IPS-20b (cell line): Measurements from ENCODE around the gene MTOR.

Experiments
- H3K27ac ChIP-seq: one replicate; pipeline ENCODE4 v1.5.1; 2013; ENCODE audit warnings: low read length
- H3K27me3 ChIP-seq: 2 replicates; pipeline ENCODE4 v1.6.1; 2013; ENCODE audit warnings: mild to moderate bottlenecking, low read length, inconsistent platforms; ENCODE audit not compliant: insufficient read depth
- H3K36me3 ChIP-seq: 2 replicates; pipeline ENCODE4 v1.6.1; 2013; ENCODE audit warnings: low read depth, mild to moderate bottlenecking, inconsistent platforms, low read length, moderate library complexity; ENCODE audit not compliant: insufficient read depth
- H3K4me1 ChIP-seq: 2 replicates; pipeline ENCODE4 v1.6.1; 2013; ENCODE audit warnings: mild to moderate bottlenecking, control low read depth, inconsistent platforms, low read length, moderate library complexity; ENCODE audit not compliant: insufficient read depth
- H3K4me3 ChIP-seq: 2 replicates; pipeline ENCODE4 v1.5.1; 2013; ENCODE audit warnings: mild to moderate bottlenecking, low read length, inconsistent platforms
- H3K9ac ChIP-seq: 2 replicates; pipeline ENCODE4 v1.6.1; 2013; ENCODE audit warnings: low read depth, mild to moderate bottlenecking, inconsistent platforms, low read length, moderate library complexity
- H3K9me3 ChIP-seq: 2 replicates; pipeline ENCODE4 v1.6.1; 2013; ENCODE audit warnings: mild to moderate bottlenecking, low read depth, low read length, inconsistent platforms; ENCODE audit not compliant: insufficient read depth

MTOR gene

GRCh38 chr1:11211461-11211860 lies 50.9 kb downstream of the MTOR start:
- Histone ChIP-seq H3K4me3 (no peak overlapping the region), H3K36me3 (peaks cover 98% of the 10 kb centered on the region), H3K9ac (no peak overlapping the region), H3K4me1 (no peaks in the 10 kb centered on the region), H3K27ac (no peak overlapping the region), H3K9me3 (no peaks in the 10 kb centered on the region), H3K27me3 (no peaks in the 10 kb centered on the region)

GRCh38 chr1:11207898-11208611 lies 54.3 kb downstream of the MTOR start:
- H3K9ac ChIP-seq, result no peak overlapping the region
- H3K27ac ChIP-seq, result no peak overlapping the region
- H3K4me3 ChIP-seq, result no peak overlapping the region
- no peaks in the 10 kb centered on the region for H3K9me3 ChIP-seq
- no peaks in the 10 kb centered on the region for H3K4me1 ChIP-seq
- no peaks in the 10 kb centered on the region for H3K27me3 ChIP-seq
- H3K36me3 ChIP-seq, result peaks cover 98% of the 10 kb centered on the region

GRCh38 chr1:11204396-11205190 lies 57.8 kb downstream of the MTOR start:
- no peak overlapping the region for H3K4me3 ChIP-seq
- no peaks in the 10 kb centered on the region for H3K27me3 ChIP-seq
- no peaks in the 10 kb centered on the region for H3K4me1 ChIP-seq
- H3K9me3 ChIP-seq, result no peaks in the 10 kb centered on the region
- no peak overlapping the region for H3K27ac ChIP-seq
- no peak overlapping the region for H3K9ac ChIP-seq
- peaks cover 81% of the 10 kb centered on the region for H3K36me3 ChIP-seq

- H3K9me3 ChIP-seq, result no peaks in the 10 kb centered on the region
- H3K36me3 ChIP-seq, result peaks cover 82% of the 10 kb centered on the region
- no peaks in the 10 kb centered on the region for H3K27me3 ChIP-seq
- H3K9ac ChIP-seq, result no peak overlapping the region
- H3K4me1 ChIP-seq, result no peaks in the 10 kb centered on the region
- no peak overlapping the region for H3K27ac ChIP-seq
- no peak overlapping the region for H3K4me3 ChIP-seq
These were observed 63.3 kb downstream of the MTOR start for GRCh38 chr1:11198851-11199594.

DNA sequence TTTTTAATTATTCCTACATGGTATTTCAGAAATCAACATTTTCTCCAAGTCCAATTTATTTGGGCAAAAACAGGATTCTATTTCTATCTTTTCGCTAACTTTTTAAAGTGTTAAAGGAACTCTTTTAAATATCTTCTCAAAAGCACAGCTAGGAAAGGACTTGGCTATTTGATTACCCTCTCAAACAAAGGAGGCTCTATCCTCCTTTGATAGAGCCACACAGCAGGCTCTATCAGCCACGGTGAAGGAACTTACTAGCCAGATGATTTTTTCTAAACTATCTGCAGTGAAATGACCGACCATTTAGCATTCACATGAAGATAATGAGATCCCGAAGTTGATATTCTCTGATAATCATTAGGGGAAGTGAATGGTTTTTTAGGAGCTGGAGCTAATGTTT lies 64.1 kb downstream of the MTOR start:
- peaks cover 82% of the 10 kb centered on the region for H3K36me3 ChIP-seq
- H3K4me1 ChIP-seq, result no peaks in the 10 kb centered on the region
- no peak overlapping the region for H3K9ac ChIP-seq
- no peak overlapping the region for H3K4me3 ChIP-seq
- no peaks in the 10 kb centered on the region for H3K27me3 ChIP-seq
- H3K27ac ChIP-seq, result no peak overlapping the region
- H3K9me3 ChIP-seq, result no peaks in the 10 kb centered on the region

GRCh38 chr1:11197359-11197758 lies 65.0 kb downstream of the MTOR start:
- Histone ChIP-seq H3K4me3 (no peak overlapping the region), H3K36me3 (peaks cover 88% of the 10 kb centered on the region), H3K27ac (no peak overlapping the region), H3K9ac (no peak overlapping the region), H3K9me3 (no peaks in the 10 kb centered on the region), H3K27me3 (no peaks in the 10 kb centered on the region), H3K4me1 (no peaks in the 10 kb centered on the region)

DNA sequence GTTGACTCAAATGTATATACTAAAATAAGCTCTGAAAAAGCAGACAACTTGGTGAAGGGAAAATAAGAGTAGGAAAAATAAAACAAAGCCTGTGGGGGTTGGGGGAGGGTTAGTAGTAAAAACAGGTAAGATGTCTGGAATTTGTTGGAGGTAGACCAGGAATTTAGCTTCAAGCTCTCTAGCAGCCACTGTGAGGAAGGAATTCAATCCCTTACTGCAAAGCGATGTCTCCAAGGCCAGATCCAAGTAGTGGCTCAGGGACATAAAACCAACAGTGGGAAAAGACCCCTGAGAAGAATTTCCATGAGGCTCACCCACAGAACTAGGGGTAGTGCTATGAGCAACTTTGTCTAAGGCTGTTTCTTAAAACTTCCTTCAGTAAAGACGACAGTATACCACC lies 65.4 kb downstream of the MTOR start:
- no peak overlapping the region for H3K9ac ChIP-seq
- no peaks in the 10 kb centered on the region for H3K27me3 ChIP-seq
- no peaks in the 10 kb centered on the region for H3K4me1 ChIP-seq
- H3K4me3 ChIP-seq, result no peak overlapping the region
- H3K27ac ChIP-seq, result no peak overlapping the region
- H3K9me3 ChIP-seq, result no peaks in the 10 kb centered on the region
- H3K36me3 ChIP-seq, result peaks cover 92% of the 10 kb centered on the region

DNA sequence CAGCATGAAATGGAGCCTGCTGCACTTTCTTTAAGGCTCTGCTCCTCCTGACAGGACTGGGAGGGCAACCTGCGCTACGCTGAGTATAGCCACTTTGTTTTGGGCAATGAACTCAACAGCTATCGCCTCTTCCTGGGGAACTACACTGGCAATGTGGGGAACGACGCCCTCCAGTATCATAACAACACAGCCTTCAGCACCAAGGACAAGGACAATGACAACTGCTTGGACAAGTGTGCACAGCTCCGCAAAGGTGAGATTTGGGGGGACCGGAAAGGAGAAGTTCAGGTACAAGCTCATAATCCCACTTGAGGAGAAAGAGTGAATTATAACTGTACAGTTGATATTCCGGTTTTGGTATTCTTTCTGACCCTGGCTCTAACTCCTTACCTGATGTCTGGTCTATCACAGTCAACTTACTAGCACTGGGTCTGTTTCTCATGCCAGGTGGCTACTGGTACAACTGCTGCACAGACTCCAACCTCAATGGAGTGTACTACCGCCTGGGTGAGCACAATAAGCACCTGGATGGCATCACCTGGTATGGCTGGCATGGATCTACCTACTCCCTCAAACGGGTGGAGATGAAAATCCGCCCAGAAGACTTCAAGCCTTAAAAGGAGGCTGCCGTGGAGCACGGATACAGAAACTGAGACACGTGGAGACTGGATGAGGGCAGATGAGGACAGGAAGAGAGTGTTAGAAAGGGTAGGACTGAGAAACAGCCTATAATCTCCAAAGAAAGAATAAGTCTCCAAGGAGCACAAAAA lies 67.8 kb downstream of the MTOR start:
- no peaks in the 10 kb centered on the region for H3K9me3 ChIP-seq
- H3K4me1 ChIP-seq, result no peaks in the 10 kb centered on the region
- no peak overlapping the region for H3K27ac ChIP-seq
- H3K27me3 ChIP-seq, result no peaks in the 10 kb centered on the region
- no peak overlapping the region for H3K4me3 ChIP-seq
- H3K36me3 ChIP-seq, result peaks cover 99% of the 10 kb centered on the region
- H3K9ac ChIP-seq, result no peak overlapping the region

GRCh38 chr1:11193376-11193775 lies 69.0 kb downstream of the MTOR start:
- peaks cover 98% of the 10 kb centered on the region for H3K36me3 ChIP-seq
- no peak overlapping the region for H3K9ac ChIP-seq
- H3K27ac ChIP-seq, result no peak overlapping the region
- H3K4me3 ChIP-seq, result no peak overlapping the region
- no peaks in the 10 kb centered on the region for H3K4me1 ChIP-seq
- no peaks in the 10 kb centered on the region for H3K27me3 ChIP-seq
- H3K9me3 ChIP-seq, result no peaks in the 10 kb centered on the region

DNA sequence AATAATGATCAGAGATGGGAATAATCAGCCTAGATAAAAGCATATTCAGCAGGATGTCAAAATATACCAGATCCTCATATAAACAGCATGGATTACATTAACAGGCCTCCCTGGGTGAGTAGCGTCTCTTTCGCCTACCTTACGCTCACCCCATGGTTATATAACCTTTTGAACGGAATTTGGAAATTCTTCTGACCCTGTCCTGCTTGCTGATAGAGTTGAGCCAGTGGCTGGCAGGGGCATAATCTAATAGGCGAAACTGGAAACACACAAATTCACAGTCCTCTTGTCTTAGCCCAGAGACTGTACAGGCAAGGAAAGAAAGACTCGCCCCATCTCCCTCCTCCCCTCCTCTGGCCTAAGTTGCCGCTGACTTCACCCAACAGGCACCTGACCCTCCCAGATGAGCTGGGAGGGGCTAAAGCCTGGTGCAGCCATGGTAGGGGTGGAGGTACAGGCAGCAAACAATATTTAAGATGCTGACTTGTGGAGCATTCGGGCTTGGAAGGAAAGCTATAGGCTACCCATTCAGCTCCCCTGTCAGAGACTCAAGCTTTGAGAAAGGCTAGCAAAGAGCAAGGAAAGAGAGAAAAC lies 73.4 kb downstream of the MTOR start, which contains the start of gene ANGPTL7:
Gene ANGPTL7, plus strand, starts transcription at position 498 of the 594 bp plus-strand sequence. CDS start 225 bp downstream, outside the sequence.
- H3K36me3 ChIP-seq, result peaks cover 79% of the 10 kb centered on the region
- H3K27ac ChIP-seq, result no peak within 1 kb of the TSS
- no peaks in the 10 kb centered on the region for H3K4me1 ChIP-seq
- no peak within 1 kb of the TSS for H3K4me3 ChIP-seq
- no peaks in the 10 kb centered on the region for H3K27me3 ChIP-seq
- H3K9me3 ChIP-seq, result no peaks in the 10 kb centered on the region
- H3K9ac ChIP-seq, result no peak within 1 kb of the TSS; the same call in 1 of the 2 replicates

- Histone ChIP-seq H3K27ac (no peak overlapping the region), H3K9me3 (no peaks in the 10 kb centered on the region), H3K27me3 (no peaks in the 10 kb centered on the region), H3K9ac (no peak overlapping the region), H3K4me1 (no peaks in the 10 kb centered on the region), H3K36me3 (peaks cover 79% of the 10 kb centered on the region), H3K4me3 (no peak overlapping the region)
These were observed 74.0 kb downstream of the MTOR start for GRCh38 chr1:11188381-11188780.
